NCI-H1436 (cell line): ENCODE measurements around the gene TPD52L2.
"Not testable (repeated sequence)": the region's sequence is repeated elsewhere in the genome, so short reads cannot be mapped to it uniquely, and the experiment has no call there.

Experiments used
- DNase-seq: peaks from one replicate; lab custom pipeline; 2025; lab: John Stamatoyannopoulos, UW

TPD52L2 gene

DNA sequence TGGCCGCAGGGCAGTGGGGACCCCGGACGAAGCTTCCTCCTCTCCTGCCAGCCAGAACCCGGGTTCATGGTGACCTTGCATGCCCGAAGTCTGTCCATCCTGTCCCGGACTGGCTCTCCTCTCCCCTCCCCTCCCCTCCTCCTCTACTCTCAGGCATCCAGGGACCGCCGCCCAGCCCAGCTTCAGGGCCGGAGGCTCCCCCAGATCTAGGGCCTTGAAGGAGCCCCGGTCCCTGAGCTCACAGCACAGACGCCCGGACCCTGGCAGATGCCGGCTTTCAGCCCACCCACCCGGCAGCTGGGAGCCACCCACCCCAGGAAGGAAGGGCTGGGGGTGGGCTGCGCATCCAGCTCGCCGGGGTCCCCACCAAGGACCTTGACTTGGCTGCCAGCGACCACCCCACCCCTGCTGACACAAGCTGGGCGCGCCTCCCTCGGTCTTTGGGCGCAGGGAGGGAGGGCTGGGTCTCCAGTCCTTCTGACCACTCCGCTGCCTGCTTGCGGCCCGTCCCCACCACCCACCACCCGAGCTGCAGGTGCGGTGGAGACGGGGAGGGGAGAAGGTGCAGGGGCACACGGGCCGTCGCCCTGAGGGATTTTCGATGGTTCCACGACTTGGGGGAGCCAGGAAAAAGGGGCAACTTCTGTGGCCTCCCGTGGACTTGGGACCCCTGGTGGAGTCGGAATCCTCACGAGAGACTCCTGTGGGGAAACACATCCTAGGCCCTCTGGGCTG lies 9.5 kb upstream of the TPD52L2 start:
- DNase-seq: no peak

DNA sequence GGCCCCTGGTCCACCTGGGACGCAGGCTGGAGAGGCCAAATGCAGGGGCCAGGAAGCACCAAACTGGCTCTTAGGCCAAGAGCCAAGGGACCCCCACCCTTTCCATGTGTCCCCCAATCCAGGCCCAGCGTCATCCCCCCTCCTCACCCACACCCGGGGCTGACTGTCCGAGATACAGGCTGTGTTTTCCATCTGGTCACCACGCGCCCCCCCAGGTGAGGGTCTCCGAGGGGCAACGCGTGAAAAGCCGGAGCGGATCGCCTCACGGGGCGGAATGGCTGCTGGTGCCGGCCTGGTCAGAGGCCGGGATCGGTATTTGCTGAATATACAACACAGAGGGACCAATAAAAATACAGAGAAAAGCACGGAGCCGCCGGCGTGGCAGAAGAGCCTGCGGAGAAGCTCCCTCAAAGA lies 9.0 kb upstream of the TPD52L2 start:
- DNase-seq: no peak

DNA sequence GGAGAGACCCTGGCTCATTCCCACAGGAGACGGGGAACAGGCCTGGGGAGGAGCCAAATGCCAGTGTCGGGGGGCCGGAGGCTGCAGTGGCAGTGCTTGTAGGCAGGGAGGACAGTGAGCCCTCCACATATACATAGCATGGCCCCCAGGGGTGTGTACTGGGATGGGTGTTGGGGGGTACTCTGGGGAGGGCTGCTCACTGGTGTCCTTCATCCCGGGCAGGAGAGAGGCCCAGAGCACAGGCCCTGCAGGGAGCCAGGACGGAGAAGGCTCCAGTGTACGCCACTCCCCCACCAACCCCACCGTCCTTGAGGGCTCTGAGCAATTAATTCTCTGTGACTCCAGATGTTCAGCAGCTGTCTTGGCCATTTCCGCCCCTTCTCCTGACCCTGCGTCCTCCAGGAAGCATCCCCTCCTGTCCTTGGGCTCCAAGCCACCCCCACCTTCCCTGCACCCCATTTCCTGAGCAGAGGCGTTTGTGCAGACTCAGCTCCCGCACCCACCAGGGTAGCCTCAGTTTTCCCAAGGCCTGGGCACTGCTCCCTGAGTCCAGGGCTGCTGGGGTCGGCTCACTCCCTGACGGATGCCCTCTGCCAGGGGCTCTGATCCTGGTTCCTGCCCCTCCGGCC lies 7.2 kb upstream of the TPD52L2 start:
- no peak for DNase-seq

DNA sequence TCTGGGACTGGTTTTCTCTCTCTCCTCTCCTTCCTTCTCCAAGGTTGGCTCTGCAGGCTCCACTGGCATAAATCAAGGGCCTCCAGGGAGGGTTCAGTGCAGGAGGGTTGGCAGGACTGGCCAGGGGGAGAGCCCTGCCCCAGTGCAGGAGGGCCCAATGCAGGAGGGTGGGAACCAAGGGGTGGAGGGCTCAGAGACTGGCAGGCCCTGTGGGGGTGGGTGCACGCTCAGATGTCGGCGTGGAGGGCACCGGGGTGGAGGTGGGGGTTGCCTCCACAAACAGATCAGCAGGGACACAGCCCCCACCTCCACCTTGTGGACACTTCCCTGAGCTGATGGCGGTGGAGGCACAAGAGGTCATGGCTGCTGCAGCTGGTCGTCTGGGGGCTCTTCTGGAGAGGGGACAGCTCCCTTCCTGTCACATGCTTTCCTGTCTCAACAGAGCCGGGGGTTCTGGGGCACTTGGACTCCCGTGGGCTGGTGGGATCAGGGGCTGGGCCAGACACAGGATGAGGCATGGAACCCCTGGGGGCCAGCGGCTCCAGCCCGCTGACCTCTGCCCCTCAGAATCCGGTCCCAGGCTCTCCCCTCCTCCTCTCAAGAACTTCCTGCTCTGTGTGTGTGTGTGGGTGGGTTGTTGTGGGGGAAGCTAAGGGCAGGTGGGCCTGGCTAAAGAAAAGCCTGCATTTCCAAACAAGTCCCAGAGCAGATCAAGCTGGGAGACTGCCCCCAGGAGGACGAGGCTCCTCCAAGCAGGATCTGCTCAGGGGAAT lies 6.5 kb upstream of the TPD52L2 start:
- no peak for DNase-seq

DNA sequence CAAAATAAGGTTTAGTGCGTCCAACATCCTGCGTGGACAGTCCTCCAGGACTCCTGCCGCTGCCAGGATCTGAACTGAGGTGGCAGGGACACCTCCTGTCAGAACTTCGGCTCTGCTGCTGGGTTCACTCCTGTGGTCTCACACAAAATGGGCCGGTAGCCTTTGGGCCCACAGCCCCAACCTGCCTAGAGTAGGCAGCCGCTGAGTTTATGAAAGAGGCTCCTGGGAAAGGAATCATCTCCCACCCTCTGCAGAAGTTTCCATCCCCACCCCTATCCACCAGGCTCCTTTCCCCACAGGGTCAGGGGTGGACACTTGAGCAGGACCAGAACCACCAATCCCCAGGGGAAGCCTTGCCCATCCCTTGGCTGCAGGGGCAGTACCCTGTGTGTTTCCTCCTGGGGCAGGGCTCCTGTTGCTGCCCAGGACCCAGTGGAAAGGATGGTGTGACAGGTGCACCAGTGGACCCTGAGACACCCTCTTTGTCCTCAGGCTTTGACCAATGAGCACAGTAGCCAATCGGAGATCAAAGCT lies 5.8 kb upstream of the TPD52L2 start:
- DNase-seq: no peak

DNA sequence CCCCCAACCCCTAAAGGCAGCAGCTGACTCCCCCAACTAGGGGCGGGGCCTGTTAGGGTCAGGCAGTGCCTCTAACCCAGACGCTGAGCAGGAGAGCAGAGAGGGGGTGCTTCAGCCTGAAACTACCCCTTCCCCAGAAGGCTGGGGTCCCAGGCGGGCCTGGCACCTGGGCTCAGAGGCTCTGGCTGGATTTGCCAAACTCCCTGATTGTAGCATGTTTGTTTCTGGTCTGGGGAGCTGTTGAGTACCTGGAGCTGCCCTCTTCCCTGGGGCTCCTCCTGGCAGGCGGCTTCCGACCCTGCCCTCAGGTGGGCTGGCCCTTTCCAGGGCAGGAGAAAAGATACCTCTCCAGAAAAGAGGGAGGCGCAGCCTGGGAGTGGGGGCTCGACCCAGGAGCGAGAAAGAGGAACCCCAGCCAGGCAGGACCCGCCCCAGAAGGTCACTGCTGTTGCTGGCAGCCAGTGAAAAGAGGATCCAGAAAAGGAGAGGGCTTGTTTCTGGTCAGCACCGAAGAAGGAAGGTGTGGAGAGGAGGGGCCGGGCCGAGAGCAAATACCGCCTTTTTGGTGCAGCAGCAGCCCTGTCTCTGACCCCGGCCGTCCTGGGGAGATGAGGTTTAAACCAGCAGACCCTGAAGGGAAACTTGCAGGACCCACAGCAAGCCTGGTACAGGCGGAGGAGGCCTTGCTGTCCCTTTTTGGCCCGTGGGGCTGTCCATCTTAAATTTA lies 4.6 kb upstream of the TPD52L2 start:
- DNase-seq: no peak

DNA sequence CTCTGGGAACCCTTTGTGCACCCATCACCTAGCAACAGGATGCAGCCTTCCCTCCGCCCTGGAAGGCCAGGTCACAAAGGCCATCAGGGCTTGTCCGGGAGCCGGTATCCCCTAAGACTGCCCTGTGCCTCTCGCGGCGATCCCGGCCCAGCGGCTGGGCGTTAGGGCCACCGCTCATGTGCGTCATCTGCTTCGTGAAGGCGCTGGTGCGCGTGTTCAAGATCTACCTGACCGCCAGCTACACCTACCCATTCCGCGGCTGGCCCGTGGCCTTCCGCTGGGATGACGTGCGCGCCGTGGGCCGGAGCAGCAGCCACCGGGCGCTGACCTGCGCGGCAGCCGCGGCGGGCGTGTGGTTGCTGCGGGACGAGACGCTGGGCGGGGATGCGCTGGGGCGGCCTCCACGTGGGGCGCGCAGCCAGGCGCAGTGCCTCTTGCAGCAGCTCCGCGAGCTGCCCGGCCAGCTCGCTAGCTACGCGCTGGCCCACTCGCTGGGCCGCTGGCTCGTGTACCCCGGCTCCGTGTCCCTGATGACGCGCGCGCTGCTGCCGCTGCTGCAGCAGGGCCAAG lies 3.6 kb upstream of the TPD52L2 start, which contains the start of gene ABHD16B:
Gene ABHD16B, plus strand, starts transcription at position 134 of the 570 bp plus-strand sequence. Its CDS starts 43 bp downstream, at position 177.
- DNase-seq: no peak

DNA sequence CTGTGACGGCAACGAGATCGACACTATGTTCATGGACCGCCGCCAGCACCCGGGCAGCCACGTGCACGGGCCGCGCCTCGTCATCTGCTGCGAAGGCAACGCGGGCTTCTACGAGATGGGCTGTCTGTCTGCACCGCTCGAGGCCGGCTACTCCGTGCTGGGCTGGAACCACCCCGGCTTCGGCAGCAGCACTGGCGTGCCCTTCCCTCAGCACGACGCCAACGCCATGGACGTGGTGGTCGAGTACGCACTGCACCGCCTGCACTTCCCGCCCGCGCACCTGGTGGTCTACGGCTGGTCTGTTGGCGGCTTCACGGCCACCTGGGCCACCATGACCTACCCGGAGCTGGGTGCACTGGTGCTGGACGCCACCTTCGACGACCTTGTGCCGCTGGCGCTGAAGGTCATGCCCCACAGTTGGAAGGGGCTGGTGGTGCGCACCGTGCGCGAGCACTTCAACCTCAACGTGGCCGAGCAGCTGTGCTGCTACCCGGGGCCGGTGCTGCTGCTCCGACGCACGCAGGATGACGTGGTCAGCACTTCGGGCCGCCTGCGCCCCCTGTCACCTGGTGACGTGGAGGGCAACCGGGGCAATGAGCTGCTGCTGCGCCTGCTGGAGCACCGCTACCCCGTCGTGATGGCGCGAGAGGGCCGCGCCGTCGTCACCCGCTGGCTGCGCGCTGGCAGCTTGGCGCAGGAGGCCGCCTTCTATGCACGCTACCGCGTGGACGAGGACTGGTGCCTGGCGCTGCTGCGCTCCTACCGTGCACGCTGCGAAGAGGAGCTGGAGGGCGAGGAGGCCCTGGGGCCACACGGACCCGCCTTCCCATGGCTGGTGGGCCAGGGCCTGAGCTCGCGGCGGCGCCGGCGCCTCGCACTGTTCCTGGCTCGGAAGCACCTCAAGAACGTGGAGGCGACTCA lies 2.8 kb upstream of the TPD52L2 start:
- no peak for DNase-seq

DNA sequence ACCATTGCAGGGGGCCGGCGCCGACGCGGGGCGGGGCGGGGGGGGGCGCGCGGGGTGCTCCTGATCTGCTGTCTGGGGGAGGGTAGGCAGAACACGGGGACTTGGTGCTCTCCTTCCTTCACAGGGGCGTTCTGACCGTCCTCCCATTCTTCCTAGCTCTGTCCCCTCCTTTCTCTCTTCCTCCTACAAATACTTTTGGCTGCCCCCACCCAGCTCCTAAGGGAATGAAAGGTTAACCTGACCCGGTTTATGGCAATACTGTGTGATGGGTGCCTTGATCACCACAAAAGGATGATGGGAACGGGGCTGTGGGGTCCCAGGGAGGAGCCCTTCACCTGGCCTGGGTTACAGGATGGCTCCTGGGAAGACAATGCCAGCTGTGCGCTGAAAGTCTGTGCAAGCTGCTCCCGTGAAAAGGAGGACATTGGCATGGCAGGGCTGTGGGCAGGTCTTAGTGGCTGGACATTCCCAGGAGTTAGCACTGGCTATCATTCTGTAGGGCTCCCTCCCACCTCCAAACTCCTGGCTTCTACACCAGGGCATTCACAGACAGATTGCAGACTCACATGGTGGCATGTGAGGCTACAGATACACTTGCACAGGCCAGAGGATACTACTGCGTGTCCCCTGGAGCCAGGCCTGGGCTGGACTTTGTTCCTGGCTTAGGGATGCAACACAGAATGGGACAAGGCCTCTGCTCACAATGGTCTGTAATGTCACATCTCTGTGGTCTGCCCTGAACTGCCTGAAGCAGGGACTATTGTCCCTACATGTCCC lies 1.9 kb upstream of the TPD52L2 start:
- no peak for DNase-seq

DNA sequence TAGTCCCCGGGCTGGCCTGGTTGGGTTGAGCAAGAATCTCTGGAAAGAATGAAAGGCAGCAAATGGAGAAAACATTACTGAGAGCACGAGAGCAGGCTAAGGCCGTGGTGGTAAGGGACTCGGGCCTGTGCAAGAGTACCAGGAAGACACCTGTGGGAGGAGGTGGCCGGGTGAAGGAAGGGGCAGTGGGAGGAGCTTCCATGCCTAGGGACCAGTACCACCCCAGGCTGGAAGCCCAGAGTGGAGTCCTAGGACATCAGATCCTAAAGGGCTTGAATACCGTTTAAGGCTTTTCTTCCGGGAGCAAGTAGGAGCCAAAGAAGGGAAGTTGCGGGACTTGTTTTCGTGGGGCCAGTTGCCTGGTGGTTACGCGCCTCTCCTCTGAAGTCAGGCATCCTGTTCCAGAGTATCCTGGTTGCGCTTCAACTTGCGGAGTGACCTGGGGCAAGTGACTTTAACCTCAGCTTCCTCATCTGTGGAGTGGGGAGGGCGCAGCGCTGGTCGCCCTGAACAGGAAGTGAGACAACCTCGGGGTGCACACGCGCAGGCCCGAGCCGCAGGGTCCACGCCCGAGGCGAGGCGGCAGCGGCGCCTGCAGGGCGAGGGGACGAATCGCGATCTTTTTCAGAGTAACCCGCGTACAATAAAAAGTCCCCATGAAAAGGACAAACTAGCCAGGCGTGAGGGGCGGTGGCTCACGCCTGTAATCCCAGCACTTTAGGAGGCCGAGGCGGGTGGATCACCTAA lies 1.1 kb upstream of the TPD52L2 start:
- DNase-seq: peak; percentile 66

DNA sequence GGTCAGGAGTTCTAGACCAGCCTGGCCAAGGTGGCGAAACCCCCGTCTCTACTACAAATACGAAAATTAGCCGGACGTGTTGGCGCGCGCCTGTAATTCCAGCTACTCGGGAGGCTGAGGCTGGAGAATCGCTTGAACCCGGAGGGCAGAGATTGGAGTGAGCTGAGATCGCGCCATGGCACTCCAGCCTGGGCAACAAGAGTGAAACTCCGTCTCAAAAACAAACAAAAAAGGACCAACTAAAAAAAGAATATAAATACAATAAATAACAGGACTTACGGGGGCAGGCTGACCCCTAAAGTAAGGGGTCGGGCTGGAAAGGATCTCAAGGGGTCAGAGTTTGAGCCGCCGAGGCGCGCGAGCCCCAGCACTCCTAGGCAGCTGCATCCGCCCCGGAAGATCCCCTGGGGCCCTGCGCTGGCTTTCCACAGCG lies 509 bp upstream of the TPD52L2 start:
- no peak for DNase-seq

DNA sequence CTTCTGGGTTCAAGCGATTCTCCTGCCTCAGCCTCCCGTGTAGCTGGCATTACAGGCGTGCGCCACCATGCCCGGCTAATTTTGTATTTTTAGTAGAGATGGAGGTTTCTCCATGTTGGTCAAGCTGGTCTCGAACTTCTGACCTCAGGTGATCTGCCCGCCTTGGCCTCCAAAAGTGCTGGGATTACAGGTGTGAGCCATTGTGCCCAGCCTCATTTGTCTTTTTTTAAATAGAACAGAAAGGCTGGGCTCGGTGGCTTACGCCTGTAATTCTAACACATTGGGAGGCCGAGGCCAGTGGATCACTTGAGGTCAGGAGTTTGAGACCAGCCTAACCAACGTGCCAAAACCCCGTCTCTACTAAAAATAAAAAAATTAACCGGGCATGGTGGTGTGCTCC lies 2.0 kb downstream of the TPD52L2 start:
- not testable (repeated sequence) for DNase-seq

DNA sequence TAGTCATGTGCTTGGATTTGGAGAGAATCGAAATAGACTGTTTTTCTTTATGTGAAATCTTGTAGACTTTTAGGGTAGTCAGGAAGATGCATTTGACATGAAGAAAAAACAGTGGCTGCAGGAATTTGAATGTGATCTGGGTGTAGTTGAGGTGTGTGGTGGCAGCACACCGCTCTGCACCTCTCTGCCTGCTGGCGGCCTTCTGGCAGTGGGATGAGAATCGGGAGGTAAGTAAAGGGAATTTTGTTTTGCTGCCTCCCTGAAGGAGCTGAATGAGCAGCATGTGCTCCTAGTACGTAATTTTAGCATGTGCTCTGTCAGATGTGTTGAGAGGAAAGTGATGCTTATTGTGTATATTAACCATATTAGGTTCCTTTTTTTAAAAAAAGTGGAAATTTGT lies 3.2 kb downstream of the TPD52L2 start:
- no peak for DNase-seq

DNA sequence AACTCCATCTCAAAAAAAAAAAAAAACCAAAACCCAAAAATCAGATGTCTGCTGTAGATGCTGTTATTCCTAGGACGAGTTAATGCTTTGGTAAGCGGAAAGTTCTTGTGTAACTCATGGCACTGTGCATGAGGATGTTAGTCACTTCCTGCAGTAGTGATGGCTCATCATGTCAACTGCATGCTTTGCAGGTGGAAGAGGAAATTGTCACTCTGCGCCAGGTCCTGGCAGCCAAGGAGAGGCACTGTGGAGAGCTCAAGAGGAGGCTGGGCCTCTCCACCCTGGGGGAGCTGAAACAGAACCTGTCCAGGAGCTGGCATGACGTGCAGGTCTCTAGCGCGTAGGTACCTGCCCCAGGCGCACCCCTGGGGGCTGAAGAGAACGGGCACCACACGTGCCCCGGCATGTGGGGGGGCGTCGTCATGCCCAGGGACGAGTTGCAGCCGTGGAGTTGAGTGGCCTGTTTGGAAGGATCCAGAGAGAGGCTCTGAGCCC lies 8.5 kb downstream of the TPD52L2 start:
- DNase-seq: no peak

DNA sequence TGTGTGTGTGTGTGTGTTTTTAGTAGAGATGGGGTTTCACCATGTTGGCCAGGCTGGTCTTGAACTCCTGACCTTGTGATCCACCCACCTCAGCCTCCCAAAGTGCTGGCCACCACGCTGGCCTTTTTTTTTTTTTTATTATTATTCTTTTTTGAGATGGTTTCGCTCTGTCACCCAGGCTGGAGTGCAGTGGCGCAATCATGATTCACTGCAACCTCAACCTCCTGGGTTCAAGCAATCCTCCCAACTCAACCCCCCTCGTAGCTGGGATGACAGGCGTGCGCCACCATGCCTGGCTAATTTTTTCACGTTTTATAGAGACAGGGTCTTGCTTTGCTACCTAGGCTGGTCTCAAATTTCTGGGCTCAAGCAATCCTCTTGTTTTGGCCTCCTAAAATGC lies 9.2 kb downstream of the TPD52L2 start:
- DNase-seq: not testable (repeated sequence)

DNA sequence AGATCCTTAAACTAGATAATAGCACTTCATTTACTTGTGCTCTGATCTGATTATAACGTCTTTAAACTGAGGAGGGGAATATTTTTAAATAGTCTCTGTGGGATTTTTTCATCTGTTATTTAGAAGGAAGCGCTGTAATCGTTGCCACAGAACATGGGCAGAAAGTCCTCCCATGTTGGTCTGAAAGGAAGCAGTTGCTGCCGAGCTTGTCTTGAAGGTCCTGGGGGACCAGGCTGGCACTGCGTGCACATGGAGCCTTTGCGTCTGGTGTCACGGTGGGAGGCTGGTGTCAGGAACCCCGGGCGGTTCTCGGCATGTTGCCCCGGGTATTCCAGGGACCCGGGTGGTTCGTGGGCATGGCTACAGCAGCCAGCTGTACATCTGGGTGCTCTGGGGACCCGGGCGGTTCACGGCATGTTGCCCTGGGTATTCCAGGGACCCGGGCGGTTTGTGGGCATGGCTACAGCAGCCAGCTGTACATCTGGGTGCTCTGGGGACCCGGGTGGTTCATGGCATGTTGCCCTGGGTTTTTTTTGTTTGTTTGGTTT lies 11.5 kb downstream of the TPD52L2 start:
- DNase-seq: no peak

DNA sequence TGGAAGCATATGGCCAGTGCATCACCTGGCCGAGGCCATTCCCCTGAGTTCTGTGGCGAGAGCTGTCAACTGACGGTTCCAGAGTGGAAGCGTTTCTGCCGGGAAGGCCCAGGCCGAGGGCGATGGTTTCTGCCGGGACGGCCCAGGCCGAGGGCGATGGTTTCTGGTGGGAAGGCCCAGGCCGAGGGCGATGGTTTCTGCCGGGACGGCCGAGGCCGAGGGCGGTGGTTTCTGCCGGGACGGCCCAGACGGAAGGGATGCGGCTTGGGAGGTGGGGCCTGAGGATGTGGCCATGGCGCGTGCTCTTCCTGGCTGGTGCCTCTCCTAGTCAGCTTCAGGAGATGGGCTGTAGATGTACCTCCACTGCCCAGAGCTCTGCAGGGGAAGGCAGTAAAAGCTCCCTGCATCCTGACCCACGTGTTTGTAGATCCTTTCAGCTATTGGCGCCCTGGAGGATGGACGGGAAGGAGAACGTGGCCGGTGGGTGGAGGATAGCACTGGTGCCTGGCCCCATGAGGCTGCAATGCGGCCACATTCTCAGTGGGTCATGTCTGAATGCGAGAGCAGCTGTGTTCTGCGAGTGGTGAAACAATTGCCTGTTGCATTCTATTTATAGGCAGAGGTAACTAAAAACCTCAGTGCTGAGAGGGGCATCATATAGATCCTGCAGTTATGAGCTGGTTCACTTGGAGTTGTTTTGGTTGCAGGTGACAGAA lies 12.8 kb downstream of the TPD52L2 start:
- DNase-seq: no peak
